Astrocyte of the cerebellum (primary cell): ENCODE measurements around the gene XPR1.

Source experiments
- DNase-seq: peaks from one replicate; pipeline ENCODE4 v3.0.0-alpha.2; 2011; ENCODE audit warnings: low read depth
- H3K4me3 ChIP-seq: 2 replicates; pipeline ENCODE4 v1.5.1; 2011; ENCODE audit warnings: mild to moderate bottlenecking, low read depth, low read length, moderate library complexity
- in situ Hi-C: cut with HindIII; loops from 2 replicates; pipeline ENCODE4 v1.10.0; 2017; ENCODE audit warnings: low sequenced_read_pairs
- TF ChIP-seq, protein P1 (sequence below): IDR thresholded peaks from 2 replicates; pipeline ENCODE4 v1.5.1; 2012; ENCODE audit warnings: low read length, low read depth, moderate library complexity, mild to moderate bottlenecking; ENCODE audit errors: missing control alignments

Gene XPR1

DNA sequence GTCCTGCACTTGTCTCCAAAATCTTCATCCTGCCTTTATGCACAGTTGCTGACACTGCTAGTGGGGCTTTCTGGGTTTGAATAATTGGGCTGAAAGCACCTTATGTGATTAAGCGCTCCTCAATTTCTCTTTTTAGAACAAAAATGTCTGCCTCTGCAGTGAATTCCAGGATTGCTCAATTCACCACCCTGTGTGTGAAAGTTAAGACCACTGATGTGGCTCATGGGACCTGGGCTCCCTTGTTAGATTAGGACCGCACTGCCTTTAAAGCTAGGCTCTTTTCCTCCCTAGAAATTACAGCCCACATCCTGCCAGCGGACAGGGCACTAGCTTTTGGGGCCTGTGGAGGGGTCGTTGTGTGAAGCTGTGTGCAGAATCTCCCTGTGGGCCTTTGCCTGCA lies 299.7 kb downstream of the XPR1 start:
- H3K4me3 ChIP-seq, result no peak overlapping the region
- DNase-seq, result no peak
- TF ChIP-seq, protein P1, sequence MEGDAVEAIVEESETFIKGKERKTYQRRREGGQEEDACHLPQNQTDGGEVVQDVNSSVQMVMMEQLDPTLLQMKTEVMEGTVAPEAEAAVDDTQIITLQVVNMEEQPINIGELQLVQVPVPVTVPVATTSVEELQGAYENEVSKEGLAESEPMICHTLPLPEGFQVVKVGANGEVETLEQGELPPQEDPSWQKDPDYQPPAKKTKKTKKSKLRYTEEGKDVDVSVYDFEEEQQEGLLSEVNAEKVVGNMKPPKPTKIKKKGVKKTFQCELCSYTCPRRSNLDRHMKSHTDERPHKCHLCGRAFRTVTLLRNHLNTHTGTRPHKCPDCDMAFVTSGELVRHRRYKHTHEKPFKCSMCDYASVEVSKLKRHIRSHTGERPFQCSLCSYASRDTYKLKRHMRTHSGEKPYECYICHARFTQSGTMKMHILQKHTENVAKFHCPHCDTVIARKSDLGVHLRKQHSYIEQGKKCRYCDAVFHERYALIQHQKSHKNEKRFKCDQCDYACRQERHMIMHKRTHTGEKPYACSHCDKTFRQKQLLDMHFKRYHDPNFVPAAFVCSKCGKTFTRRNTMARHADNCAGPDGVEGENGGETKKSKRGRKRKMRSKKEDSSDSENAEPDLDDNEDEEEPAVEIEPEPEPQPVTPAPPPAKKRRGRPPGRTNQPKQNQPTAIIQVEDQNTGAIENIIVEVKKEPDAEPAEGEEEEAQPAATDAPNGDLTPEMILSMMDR, result no peak
- in situ Hi-C loops, result no loop called here

DNA sequence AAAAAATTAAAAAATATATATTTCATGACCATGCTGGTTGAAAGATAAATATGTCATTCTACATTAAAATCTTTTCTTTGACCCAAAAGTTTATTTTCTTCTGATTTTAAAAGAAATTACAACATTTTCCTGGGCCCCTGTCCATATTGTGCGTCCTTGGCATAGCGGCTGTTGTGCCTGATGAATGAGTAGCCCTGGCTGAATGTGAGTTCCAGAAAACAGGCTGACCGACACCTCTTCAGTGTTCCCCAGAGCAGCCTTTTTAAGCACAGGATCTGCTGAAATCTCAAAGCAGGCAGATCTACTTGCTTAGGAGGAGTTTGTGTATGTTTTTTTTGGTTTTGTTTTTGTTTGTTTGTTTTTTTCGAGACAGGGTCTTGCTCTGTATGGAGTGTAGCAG lies 300.6 kb downstream of the XPR1 start:
- TF ChIP-seq, protein P1, result no peak
- in situ Hi-C loops, result no loop called here

DNA sequence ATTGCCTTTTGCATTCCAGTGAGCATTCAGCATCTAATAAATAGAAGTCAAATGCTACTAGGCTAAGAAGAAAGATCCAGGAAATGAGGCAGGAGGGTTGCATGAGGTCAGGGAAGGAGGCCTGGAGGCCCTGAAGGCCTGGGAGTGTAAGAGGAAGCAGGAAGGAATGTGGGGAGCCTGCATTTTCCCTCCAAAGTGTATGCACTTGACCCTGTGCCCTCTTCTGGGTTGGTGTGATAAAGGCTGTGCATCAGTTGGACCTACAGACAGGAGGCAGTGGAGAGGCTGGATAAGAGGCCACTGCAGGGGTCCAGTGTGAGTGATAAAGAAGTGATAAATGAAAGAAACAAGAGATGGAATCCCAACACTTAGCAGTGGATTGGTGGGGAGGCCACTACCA lies 301.3 kb downstream of the XPR1 start:
- in situ Hi-C loops, result no loop called here
- no peak for DNase-seq
- no peak overlapping the region for H3K4me3 ChIP-seq
- TF ChIP-seq, protein P1, result no peak

More for the DNA sequence above, 300.6 kb downstream of the XPR1 start:
- no peak for DNase-seq
- H3K4me3 ChIP-seq, result no peak overlapping the region

DNA sequence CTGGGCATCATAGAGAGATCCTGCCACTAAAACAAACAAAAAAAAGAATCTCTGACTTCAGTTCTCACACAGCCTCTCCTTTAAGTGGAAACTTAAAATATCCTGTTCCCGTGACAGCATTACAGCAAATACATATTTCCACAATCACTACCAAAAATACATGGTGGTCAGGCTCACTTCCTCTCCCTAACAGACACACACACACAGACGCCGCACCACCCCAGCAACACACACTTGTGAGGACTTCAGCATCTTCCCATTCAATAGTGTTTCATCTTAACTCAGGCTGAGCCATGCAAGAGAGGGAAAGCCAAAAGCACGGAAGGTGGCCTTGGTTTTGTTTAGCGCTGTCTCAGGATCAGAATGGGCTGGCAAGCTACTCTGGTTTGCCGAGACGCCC lies 302.7 kb downstream of the XPR1 start:
- no peak overlapping the region for H3K4me3 ChIP-seq
- in situ Hi-C loops, result no loop called here
- TF ChIP-seq, protein P1, result no peak
- no peak for DNase-seq

DNA sequence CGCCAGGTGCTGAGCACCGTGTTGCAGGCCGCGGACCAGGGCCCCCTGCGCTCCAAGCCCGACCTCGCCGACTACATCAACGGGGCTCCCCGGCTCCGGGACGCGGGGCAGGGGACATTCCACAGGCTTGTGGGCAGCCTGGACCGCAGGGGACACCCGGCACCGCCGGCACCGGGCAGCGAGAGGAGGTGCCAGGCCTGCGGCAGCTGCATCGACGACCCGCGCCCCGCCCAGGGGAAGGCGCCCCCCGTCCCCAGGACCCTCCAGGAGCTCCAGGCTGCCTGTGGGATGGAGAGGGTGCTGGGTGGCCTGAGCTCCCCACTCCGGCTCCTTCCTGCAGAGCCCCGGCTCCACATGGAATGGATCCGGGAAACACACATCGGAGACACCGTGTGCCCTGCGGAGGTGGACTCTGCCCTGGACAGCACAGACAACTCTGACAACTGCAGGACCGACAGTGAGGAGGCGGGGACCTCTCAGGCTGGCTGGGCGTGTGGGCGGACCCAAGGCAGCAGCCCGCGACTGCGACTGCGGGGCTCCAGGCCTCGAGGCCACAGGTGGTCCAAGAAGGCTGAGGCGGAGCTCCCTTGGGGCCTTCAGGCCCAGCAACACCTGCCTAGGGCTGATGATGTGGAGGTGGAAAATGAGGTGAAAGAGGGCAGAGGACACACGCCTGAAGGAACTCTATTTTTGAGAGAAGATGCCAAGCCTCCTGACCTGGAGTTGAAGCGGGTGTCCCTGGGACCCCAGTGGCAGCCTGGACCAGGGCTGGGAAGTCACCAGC lies 303.7 kb downstream of the XPR1 start:
- no peak overlapping the region for H3K4me3 ChIP-seq
- TF ChIP-seq, protein P1, result no peak
- in situ Hi-C loops, result no loop called here
- no peak for DNase-seq

DNA sequence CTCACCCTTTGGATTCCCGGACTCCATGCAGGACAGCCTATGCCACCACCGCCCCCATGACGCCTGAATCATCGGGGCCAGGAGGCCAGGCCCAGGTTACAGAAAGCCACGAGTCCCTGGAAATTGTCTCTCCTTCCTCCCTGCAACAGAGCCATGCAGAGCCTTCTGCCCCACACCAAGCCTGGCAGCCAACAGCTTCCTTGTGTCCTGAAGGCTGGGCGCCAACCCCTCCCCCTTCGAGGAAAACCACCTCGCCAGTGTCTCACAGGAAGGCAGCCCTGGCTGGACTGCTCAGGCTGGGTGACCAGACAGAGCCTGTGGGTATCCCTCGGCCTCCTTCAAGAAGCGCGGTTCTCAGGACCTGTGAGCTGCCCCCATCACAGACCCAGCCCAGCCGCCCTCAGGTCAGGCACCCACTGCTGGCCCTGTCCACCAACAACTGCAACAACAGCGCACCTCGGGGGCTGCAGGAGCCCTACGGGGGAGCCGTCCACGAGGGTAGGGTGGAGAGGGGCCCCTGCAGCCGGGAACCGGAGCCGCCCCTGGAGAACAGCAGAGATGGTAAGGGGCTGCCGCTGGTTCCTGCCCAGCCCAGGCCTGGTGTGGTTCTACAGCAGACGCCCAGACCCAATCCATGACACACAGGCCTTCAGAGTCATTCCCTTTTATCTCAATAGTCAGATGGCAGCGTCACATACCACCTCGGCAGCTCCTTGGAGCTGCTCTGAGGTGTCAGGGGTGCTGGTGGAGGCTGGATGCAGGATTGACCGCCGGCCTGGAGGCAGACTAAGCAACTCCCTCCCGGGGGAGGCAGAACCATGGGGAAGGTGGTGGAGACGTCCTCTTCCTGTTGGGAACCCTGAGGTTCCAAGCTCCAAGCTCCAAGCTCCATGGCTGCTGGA lies 304.5 kb downstream of the XPR1 start:
- TF ChIP-seq, protein P1, result no peak
- no peak overlapping the region for H3K4me3 ChIP-seq
- in situ Hi-C loops, result no loop called here
- no peak for DNase-seq
